ENCODE results near the gene KCNC1.

The KCNC1 gene

GRCh38 chr11:17714870-17715269 lies 19.7 kb upstream of the KCNC1 start:
- no peak for DNase-seq (ENCODE audit: low read depth in 2 of 2)

- DNase-seq (ENCODE audit: low read depth in 2 of 2) = no peak
Measured at GRCh38 chr11:17716807-17717206, 17.8 kb upstream of the KCNC1 start.

GRCh38 chr11:17718015-17718414 lies 16.6 kb upstream of the KCNC1 start:
- DNase-seq (ENCODE audit: low read depth in 2 of 2) = no peak

- DNase-seq (ENCODE audit: low read depth in 2 of 2) = no peak
Measured at GRCh38 chr11:17718510-17718962, 16.0 kb upstream of the KCNC1 start.

GRCh38 chr11:17719028-17719937 lies 15.3 kb upstream of the KCNC1 start, which contains the start of gene MYOD1:
MYOD1 (plus strand) TSS chr11:17719571; CDS start chr11:17719783, 212 bp downstream.
- no peak for DNase-seq (ENCODE audit: low read depth in 2 of 2)

- DNase-seq (ENCODE audit: low read depth in 2 of 2) = no peak
Measured at GRCh38 chr11:17719938-17720795, 14.4 kb upstream of the KCNC1 start.

GRCh38 chr11:17720796-17721171 lies 13.8 kb upstream of the KCNC1 start:
- DNase-seq (ENCODE audit: low read depth in 2 of 2) = no peak

- DNase-seq (ENCODE audit: low read depth in 2 of 2) = no peak
Measured at GRCh38 chr11:17721242-17721999, 13.2 kb upstream of the KCNC1 start.

- no peak for DNase-seq (ENCODE audit: low read depth in 2 of 2)
Measured at GRCh38 chr11:17722000-17722643, 12.5 kb upstream of the KCNC1 start.

GRCh38 chr11:17724020-17724908 lies 10.3 kb upstream of the KCNC1 start:
- DNase-seq (ENCODE audit: low read depth in 2 of 2) = no peak

- DNase-seq (ENCODE audit: low read depth in 2 of 2) = no peak
Measured at GRCh38 chr11:17725174-17725573, 9.4 kb upstream of the KCNC1 start.

- no peak for DNase-seq (ENCODE audit: low read depth in 2 of 2)
Measured at GRCh38 chr11:17730137-17730536, 4.4 kb upstream of the KCNC1 start.

- peak; percentile 36 to 61 for DNase-seq (ENCODE audit: low read depth in 2 of 2)
Measured at GRCh38 chr11:17730608-17731462, 3.7 kb upstream of the KCNC1 start.

GRCh38 chr11:17733261-17733660 lies 1.3 kb upstream of the KCNC1 start:
- DNase-seq (ENCODE audit: low read depth in 2 of 2) = no peak

GRCh38 chr11:17734986-17735817 lies 621 bp downstream of the KCNC1 start:
- DNase-seq (ENCODE audit: low read depth in 2 of 2) = peak in 1 of 2 donors; percentile 26

- DNase-seq (ENCODE audit: low read depth in 2 of 2) = no peak
Measured at GRCh38 chr11:17735818-17736578, 1.4 kb downstream of the KCNC1 start.

GRCh38 chr11:17736579-17736893 lies 2.0 kb downstream of the KCNC1 start:
- DNase-seq (ENCODE audit: low read depth in 2 of 2) = no peak

Data from activated CD4-positive, alpha-beta T cell treated with anti-CD3 and anti-CD28 coated beads for 24 hours (primary cell).